Measurements from ENCODE around the gene CRIP2. TPM values are rescaled to one million over a fixed set of nuclear protein-coding genes. Genes with fewer than 3 reads are reported as not detected.

Gene CRIP2
- total and polyA plus RNA-seq, 2 of the 8 experiments (the other 6 are each of a cell fraction or from before 2014, with no cell fraction given): 4.2 to 13.5 TPM

DNA sequence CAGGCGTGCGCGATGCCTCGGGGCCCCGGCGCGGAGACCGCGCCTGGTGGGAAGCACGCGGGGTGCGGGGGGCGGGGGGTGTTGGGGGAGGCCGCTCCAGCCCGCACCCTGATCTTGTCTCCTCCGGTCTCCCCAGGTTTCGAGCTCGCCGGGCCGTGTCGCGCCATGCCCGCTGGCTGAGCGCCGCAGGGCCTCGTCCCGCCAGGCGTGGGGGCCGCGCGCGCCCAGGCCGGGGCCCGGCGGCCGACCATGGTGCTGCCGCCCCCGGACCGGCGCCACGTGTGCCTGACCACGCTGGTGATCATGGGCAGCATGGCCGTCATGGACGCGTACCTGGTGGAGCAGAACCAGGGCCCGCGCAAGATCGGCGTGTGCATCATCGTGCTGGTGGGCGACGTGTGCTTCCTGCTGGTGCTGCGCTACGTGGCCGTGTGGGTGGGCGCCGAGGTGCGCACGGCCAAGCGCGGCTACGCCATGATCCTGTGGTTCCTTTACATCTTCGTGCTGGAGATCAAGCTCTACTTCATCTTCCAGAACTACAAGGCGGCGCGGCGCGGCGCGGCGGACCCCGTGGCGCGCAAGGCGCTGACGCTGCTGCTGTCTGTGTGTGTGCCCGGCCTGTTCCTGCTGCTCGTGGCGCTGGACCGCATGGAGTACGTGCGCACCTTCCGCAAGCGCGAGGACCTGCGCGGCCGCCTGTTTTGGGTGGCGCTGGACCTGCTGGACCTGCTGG, 54.1 kb downstream of the CRIP2 start (continued):
- TF ChIP-seq, protein P1, sequence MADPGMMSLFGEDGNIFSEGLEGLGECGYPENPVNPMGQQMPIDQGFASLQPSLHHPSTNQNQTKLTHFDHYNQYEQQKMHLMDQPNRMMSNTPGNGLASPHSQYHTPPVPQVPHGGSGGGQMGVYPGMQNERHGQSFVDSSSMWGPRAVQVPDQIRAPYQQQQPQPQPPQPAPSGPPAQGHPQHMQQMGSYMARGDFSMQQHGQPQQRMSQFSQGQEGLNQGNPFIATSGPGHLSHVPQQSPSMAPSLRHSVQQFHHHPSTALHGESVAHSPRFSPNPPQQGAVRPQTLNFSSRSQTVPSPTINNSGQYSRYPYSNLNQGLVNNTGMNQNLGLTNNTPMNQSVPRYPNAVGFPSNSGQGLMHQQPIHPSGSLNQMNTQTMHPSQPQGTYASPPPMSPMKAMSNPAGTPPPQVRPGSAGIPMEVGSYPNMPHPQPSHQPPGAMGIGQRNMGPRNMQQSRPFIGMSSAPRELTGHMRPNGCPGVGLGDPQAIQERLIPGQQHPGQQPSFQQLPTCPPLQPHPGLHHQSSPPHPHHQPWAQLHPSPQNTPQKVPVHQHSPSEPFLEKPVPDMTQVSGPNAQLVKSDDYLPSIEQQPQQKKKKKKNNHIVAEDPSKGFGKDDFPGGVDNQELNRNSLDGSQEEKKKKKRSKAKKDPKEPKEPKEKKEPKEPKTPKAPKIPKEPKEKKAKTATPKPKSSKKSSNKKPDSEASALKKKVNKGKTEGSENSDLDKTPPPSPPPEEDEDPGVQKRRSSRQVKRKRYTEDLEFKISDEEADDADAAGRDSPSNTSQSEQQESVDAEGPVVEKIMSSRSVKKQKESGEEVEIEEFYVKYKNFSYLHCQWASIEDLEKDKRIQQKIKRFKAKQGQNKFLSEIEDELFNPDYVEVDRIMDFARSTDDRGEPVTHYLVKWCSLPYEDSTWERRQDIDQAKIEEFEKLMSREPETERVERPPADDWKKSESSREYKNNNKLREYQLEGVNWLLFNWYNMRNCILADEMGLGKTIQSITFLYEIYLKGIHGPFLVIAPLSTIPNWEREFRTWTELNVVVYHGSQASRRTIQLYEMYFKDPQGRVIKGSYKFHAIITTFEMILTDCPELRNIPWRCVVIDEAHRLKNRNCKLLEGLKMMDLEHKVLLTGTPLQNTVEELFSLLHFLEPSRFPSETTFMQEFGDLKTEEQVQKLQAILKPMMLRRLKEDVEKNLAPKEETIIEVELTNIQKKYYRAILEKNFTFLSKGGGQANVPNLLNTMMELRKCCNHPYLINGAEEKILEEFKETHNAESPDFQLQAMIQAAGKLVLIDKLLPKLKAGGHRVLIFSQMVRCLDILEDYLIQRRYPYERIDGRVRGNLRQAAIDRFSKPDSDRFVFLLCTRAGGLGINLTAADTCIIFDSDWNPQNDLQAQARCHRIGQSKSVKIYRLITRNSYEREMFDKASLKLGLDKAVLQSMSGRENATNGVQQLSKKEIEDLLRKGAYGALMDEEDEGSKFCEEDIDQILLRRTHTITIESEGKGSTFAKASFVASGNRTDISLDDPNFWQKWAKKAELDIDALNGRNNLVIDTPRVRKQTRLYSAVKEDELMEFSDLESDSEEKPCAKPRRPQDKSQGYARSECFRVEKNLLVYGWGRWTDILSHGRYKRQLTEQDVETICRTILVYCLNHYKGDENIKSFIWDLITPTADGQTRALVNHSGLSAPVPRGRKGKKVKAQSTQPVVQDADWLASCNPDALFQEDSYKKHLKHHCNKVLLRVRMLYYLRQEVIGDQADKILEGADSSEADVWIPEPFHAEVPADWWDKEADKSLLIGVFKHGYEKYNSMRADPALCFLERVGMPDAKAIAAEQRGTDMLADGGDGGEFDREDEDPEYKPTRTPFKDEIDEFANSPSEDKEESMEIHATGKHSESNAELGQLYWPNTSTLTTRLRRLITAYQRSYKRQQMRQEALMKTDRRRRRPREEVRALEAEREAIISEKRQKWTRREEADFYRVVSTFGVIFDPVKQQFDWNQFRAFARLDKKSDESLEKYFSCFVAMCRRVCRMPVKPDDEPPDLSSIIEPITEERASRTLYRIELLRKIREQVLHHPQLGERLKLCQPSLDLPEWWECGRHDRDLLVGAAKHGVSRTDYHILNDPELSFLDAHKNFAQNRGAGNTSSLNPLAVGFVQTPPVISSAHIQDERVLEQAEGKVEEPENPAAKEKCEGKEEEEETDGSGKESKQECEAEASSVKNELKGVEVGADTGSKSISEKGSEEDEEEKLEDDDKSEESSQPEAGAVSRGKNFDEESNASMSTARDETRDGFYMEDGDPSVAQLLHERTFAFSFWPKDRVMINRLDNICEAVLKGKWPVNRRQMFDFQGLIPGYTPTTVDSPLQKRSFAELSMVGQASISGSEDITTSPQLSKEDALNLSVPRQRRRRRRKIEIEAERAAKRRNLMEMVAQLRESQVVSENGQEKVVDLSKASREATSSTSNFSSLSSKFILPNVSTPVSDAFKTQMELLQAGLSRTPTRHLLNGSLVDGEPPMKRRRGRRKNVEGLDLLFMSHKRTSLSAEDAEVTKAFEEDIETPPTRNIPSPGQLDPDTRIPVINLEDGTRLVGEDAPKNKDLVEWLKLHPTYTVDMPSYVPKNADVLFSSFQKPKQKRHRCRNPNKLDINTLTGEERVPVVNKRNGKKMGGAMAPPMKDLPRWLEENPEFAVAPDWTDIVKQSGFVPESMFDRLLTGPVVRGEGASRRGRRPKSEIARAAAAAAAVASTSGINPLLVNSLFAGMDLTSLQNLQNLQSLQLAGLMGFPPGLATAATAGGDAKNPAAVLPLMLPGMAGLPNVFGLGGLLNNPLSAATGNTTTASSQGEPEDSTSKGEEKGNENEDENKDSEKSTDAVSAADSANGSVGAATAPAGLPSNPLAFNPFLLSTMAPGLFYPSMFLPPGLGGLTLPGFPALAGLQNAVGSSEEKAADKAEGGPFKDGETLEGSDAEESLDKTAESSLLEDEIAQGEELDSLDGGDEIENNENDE (IDR thresholded peaks at IDR 0.05; ENCODE audit: insufficient replicate concordance, low read length): no peak
- no peak for TF ChIP-seq ZNF274 (IDR thresholded peaks at IDR 0.05; ENCODE audit: borderline replicate concordance, extremely low read depth, low read length)
- no peak for TF ChIP-seq CHD2 (IDR thresholded peaks at IDR 0.05; ENCODE audit: low read length)
- no peak for TF ChIP-seq HDAC6 (IDR thresholded peaks at IDR 0.05; ENCODE audit: low read depth, low read length)
- TF ChIP-seq, protein P2, sequence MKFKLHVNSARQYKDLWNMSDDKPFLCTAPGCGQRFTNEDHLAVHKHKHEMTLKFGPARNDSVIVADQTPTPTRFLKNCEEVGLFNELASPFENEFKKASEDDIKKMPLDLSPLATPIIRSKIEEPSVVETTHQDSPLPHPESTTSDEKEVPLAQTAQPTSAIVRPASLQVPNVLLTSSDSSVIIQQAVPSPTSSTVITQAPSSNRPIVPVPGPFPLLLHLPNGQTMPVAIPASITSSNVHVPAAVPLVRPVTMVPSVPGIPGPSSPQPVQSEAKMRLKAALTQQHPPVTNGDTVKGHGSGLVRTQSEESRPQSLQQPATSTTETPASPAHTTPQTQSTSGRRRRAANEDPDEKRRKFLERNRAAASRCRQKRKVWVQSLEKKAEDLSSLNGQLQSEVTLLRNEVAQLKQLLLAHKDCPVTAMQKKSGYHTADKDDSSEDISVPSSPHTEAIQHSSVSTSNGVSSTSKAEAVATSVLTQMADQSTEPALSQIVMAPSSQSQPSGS (IDR thresholded peaks at IDR 0.05; ENCODE audit: low read length): no peak
- TF ChIP-seq RNF2 (IDR thresholded peaks at IDR 0.05; ENCODE audit: borderline replicate concordance, low read depth, low read length, missing control alignments, poor library complexity, severe bottlenecking): peak; percentile 24
- no peak for TF ChIP-seq CTBP2 (IDR thresholded peaks at IDR 0.05; ENCODE audit: borderline replicate concordance, insufficient read depth, insufficient read length, low read length)
- TF ChIP-seq MAFK (IDR thresholded peaks at IDR 0.05; ENCODE audit: low read depth, low read length): no peak
